Muscle of arm (tissue), 12 donors: ENCODE data around the gene TSC22D3. TPM values are rescaled to one million over a fixed set of nuclear protein-coding genes. Genes with fewer than 3 reads are reported as not detected.

Source experiments
- DNase-seq: peaks from one replicate; pipeline ENCODE4 v3.0.0-alpha.2; 2013
- polyA plus RNA-seq, 12 donors: library from polyadenylated mRNA; unstranded; fragments of 120-200 nt; gene quantifications; one replicate each; pipeline ENCODE4 v1.2.1, GENCODE V29; 2013; ENCODE audit not compliant: insufficient read length in 12 of 12

Gene TSC22D3
- polyA plus RNA-seq, 12 donors, result 47.9 to 78.9 (median 56.3) TPM; not detected in 1

DNA sequence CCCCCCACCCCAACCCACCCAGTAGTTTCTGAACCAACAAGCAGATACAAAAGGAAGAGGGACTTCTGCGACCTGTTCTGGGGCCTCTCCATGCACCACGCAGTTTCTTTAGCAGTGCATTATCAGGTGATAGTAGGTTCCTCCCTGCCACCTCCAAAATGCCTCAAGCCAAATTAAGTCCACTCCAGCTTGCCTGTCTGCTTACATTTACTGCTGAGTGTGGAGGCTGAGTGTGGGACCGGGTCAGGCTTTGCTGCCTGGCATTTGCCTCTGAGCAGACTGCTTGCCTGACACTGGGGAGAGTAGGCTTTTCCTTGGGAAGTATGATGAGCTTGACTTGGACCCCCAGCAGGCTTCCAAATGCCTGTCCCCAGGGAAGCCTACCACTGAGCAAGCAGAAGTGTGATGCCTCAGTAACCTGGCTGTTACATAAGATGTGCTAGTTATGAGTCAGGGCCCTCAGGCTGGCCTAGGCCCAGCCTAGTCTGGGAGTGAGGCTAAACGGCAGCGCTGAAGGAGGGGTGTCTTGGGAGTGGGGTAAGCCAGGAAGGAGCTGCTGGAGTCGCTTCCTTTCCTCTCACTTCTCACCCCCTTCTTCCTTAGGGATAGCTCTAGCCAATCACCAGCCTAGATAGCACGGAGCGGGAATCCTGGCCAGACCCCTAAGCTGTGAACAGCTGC lies 9.0 kb downstream of the TSC22D3 start:
- no peak for DNase-seq

DNA sequence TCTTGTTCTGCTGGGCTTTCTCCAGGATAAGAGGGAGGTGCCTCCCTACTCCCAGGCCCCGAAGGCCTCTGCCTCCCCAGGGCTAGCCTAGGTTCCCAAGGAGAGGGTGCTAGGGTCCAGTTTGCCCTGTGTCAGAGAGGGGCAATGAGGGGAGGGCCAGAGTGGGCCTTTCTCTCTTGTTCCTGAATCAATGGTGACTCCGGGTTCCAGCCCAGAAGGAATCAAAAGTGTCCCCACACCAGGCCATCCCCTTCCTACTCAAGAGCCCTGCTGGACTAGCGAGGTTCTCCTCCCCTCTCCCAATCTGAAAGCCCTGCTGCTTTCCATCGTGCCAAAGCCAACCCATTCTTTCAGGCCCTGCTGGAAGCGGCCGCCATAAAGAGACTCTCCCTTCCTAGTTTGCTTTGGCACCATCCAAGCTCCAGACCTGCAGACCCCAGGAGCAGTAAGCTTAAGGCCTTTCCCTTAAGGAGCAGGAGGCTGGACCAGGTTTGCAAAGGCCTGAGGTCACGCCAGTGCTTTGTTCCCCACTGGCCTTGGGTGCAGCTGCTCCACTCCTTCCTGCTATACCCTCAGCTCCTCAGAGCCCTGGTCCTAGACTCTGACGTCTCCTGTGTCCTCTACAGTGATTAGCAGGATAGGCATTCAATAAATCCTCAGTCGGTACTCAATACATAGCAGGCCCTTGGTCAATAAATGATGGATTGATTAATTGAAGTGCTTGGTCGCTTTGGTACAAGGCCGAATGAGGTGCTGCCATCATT lies 10.6 kb downstream of the TSC22D3 start:
- DNase-seq, result no peak

DNA sequence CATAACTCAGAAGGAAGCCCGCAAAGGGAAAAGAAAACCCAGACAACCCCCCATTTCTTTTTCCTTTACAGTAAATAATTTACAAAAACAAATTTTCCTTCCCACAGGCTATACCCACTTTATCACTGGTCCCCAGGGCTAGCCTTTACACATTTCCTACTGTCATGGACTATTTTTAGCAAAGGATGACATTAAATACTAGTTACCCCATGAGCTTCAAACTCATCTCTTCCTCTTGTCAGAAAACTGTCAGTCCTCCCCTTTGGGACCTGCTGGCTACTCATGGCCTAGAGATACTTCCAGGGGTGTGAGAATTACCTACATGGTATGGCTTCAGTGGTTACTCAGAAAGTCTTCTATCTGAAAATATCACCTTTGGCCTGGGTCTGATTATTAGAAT lies 11.9 kb downstream of the TSC22D3 start:
- no peak for DNase-seq

- DNase-seq, result no peak
These were observed 15.1 kb downstream of the TSC22D3 start for GRCh38 chrX:107760304-107761077.

GRCh38 chrX:107758231-107758766 lies 17.3 kb downstream of the TSC22D3 start:
- no peak for DNase-seq

- DNase-seq, result no peak
These were observed 19.9 kb downstream of the TSC22D3 start for GRCh38 chrX:107755721-107756120.

DNA sequence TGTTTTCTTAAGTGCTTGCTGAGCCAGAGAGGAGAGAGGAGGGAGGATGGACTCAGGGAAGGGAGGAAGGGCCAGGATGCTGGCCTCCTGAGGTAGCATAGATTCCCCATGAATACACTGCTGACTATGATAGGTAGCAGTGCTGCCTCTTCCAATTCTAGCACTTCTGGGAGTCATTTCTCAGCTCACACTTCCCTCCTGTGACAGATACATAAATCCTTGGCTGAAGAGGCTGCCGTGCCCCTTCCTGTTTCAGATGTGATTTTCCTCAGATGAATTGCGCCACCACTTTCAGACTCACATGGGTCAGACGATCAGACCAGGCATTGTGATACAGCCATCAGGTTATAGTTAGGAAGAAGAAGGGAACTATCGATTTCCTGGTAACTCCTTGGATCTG lies 22.4 kb downstream of the TSC22D3 start:
- no peak for DNase-seq

DNA sequence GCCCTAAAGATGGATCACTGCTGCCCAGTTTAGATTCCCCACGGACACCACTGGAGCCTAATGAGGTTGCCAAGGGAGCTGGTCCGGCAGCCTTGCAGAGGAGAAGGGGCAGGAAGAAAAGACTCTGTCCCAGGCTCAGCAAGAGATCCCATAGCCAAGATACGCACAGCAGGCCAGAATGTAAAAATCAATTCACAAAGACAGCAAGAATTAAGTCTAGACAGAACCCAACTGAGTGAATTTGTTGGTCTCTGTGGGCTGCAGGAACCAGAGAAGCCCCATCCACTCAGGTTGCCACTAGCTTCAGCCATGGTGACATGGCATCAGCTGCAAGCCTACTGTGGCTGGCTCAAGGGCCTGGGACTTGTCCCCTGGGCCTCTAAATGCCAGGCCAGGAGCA lies 22.9 kb downstream of the TSC22D3 start:
- no peak for DNase-seq

DNA sequence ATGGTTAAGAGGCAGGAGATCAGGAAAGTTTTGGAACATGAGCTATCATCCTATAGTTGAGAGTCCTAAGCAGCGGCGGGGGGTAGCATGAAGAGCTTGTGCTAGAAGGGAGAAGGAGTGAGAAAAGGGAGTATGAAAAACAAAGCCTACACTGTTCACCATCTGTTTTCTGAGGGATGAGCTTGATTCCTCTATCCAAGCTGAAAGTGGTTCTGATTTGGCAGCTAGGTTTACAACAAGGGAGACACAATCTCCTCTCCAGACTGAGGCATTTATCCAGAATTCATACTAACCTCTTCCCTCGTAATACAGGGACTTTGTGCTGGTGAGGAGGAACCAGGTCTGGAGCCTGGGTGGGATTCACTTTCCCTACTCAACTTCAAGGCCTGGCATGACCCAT lies 23.5 kb downstream of the TSC22D3 start:
- no peak for DNase-seq

GRCh38 chrX:107750861-107751445 lies 24.6 kb downstream of the TSC22D3 start:
- DNase-seq, result peak; percentile 70

DNA sequence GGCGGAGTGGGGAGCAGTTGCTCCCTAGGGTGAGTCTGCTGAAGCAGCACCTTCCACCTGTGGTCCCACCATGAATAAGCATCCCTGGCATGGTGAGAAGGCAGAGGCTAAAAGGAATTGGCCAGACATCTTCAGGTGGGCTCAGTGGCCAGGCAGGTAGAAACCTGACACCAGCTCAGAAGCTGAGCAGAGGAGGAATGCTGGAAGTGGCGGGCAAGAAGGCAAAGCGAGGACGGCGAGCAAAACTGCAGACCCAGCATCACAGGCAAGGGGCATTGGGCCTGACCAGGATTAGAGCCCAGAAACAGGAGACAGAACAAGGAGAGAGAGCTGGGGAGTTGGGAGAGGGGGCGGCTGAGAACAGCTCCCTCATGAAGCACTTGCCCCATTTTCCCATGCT lies 25.3 kb downstream of the TSC22D3 start:
- DNase-seq, result no peak

DNA sequence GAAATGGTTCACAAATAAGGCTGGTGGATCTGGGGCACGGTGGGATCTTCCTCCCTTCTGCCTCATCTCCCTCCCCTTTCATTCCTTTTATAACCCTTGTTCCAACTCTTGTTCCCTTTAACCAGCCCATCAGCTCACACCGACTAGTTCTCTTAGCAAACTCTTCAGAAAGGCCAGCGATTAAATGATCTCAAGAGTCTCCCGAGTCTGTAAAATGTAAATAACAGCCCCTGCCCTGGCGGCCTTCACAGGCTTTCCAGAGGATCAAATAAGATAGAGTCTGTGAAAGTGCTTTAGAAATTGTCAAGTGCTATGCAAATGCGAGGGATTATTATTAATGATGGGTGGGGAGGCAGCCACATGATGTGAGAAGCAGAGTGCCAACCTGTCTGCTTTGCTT lies 27.1 kb downstream of the TSC22D3 start:
- DNase-seq, result no peak

DNA sequence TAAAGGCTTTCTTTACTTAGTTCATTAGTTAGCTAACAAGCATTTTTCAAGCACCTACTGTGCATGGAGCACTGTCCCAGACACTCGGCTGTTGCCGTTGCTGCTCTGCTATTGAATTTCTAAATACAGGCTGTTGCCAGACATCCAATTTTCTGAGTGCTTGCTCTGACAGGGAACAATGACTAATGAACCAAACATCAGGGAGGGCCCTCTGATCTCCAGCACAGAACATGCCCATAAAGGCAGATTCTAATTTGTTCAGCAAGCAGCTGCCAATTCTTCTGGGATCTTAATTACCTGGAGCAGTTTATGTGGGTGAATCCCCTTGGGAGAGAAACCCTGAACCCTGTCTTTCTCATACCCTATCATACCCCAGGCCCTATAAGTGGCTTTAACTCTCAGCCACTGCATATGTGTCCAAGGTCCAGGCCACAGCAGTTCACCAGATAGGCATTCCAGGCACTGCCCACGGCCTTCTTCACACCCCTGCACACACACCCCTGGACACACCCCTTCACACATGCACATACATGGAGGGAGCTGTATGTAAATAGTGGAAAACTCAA lies 27.9 kb downstream of the TSC22D3 start:
- no peak for DNase-seq

- DNase-seq, result no peak
These were observed 30.7 kb downstream of the TSC22D3 start for GRCh38 chrX:107744868-107745267.

DNA sequence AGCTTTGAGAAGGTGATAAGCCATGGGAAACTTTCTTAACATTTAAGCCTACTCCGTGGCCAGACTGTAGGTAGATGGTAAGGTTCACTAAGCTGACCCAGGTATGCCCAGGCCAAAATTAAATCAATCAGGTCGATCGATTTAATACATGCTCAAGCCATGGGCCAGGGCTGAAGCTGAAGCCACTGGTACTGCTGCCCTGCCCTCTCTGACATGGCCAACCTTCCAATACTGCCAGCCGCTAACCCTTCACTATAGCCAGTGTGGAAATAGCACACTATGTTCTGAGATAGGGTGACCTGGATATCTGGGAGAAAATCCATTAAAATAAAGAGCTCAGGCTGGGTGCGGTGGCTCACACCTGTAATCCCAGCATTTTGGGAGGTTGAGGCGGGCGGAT lies 31.6 kb downstream of the TSC22D3 start:
- no peak for DNase-seq

DNA sequence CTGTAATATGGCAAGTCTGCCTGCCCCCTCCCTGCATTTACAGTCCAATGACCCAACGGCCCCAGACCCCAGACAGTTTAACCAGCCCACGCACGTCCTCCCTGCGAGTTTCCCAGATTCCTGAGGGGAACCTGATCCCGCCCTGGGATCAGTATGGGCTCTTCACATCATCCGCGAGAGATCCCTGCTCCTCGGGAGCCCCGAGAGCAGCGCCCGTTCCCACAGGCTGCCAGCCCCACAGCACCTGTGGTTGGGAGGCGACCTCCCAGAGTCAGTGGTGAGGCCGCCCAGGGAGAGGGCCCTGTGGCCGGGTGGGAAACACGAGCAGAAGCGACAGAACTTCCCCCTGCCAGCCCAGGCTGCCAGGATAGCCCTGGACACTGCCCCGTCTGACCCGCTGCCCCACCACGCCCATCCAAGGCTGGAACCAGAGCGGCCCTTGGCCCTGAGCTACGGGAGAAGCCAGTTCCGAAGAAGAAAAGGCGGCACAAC lies 32.8 kb downstream of the TSC22D3 start:
- no peak for DNase-seq

DNA sequence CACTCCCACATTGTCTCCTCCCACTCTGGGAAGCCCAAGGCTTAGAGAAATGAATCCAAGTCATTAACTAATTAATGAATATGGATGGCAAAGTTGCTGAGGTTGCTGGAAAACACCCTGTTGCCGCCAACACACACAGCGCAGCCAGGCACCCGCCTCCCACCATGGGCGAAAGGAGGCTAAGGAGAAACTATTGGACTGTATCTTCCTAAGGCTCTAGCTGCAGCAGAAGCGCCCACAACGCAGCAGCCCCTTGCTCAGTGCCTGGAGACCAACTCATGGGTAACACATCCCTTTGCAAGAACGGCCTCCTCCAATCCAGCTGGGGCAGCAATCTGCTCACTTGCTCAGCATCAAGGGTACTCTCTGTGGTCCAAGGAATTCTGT lies 34.2 kb downstream of the TSC22D3 start:
- DNase-seq, result no peak

GRCh38 chrX:107739541-107739940 lies 36.0 kb downstream of the TSC22D3 start:
- DNase-seq, result no peak

GRCh38 chrX:107738768-107739167 lies 36.8 kb downstream of the TSC22D3 start:
- no peak for DNase-seq

DNA sequence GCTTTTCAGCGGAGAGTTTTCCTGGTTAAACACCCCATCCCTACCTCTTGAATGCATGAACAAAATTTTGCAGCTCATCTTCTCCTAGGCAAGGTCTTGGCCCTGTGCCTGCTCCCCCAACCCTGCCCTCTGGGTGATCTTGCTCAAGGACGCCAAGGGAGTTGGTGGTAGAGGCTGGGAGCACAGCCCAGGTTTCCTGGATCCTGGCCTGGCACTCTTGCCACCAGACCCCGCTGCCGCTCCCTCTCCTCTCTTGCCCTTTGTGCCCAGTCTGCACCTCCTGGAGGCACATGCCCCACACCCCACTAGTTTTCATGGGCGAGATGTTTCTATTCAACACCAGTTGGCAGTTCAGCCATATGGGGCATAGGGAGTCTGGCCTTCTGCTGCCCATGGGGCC lies 37.3 kb downstream of the TSC22D3 start:
- DNase-seq, result no peak

DNA sequence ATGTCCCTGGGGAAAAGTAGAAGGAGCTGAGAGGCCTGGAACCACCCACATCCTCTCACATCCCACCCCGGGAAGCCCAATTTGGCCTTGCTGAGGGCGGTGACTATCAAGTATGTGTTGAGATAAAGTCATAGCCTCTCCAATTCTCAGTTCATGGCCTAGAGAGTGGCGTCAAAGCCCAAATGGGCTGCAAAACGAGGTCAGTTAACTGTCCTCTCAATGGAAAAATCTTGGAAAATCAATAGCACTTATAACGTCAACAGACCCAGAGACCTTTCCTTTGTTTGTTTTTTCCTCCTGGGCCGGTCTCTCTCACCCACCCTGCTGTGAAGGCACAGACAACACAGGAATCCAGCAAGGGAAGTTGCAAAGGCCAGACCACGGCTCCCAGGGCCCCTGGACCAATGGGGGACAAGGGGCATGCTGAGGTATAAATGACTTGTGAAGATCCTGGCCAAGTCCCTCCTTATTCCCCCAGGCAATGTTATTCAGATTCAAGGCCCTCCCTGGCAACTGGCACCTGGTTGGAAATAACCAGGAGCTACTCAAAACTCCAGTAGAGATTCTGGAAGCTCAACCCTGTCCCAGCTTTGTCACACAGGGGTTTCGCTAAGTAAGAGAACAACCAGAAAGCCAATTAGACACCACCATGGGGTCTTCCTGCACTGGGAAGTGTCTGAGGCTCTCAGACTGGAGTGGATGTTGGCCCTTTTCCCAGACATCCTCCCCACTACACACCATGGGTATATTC lies 38.6 kb downstream of the TSC22D3 start:
- no peak for DNase-seq
